Peyer's patch (tissue), 4 donors: ENCODE results near the gene OR10K1. TPM values are rescaled to one million over a fixed set of nuclear protein-coding genes. Genes with fewer than 3 reads are reported as not detected.
A peak's percentile ranks its signal among the peaks of the same experiment; 100 is the strongest.

Experiments
- DNase-seq, 3 donors: peaks; one replicate each; pipeline ENCODE4 v3.0.0-alpha.2; 2017 to 2019
- H3K27ac ChIP-seq, 4 donors: fragments of 200-600 bp; sonication (generic); one replicate each; pipeline ENCODE4 v1.5.1; 2016 to 2019
- H3K27me3 ChIP-seq, 2 donors: fragments of 200-600 bp; sonication (generic); one replicate each; pipeline ENCODE4 v1.5.1; 2019
- H3K36me3 ChIP-seq, 3 donors: fragments of 200-600 bp; sonication (generic); one replicate each; pipeline ENCODE4 v1.5.1; 2016 to 2019
- H3K4me1 ChIP-seq, 4 donors: fragments of 200-600 bp; sonication (generic); one replicate each; pipeline ENCODE4 v1.5.1; 2016 to 2019
- H3K4me3 ChIP-seq, 4 donors: fragments of 200-600 bp; sonication (generic); 1 replicate in 3 of 4; 2 replicates in 1 of 4; pipeline ENCODE4 v1.5.1; 2016 to 2019; ENCODE audit warnings: mild to moderate bottlenecking in 1 of 4
- H3K9me3 ChIP-seq, 4 donors: fragments of 200-600 bp; sonication (generic); one replicate each; pipeline ENCODE4 v1.5.1; 2016 to 2019; ENCODE audit warnings: mild to moderate bottlenecking in 1 of 4
- CTCF ChIP-seq, 6 experiments: fragments of 450-650 bp in 4 of 6; fragments of 200-600 bp in 2 of 6; sonication (generic) in 1 of 6; IDR thresholded peaks; one replicate each; pipeline ENCODE4 v1.5.1; 2017 to 2019; ENCODE audit warnings: antibody characterized with exemption in 6 of 6, mild to moderate bottlenecking in 3 of 6, moderate library complexity in 1 of 6
- POLR2A ChIP-seq, 2 donors: fragments of 450-650 bp; IDR thresholded peaks; one replicate each; pipeline ENCODE4 v1.5.1; 2017; ENCODE audit warnings: antibody characterized with exemption in 2 of 2, mild to moderate bottlenecking in 2 of 2, moderate library complexity in 2 of 2
- total RNA-seq, 4 donors: library from RNA; depleted of rRNA; stranded (reverse); fragments of >200 nt; gene quantifications; one replicate each; pipeline ENCODE4 v1.1.0, GENCODE V29; 2016

The OR10K1 gene
- total RNA-seq, 4 donors from 2014 or later: not detected

GRCh38 chr1:158506369-158506987, 44.8 kb downstream of the OR10K1 start:
- Histone ChIP-seq H3K9me3 (no peaks in the 10 kb centered on the region), H3K27ac (no peak overlapping the region), H3K27me3 (no peaks in the 10 kb centered on the region), H3K4me3 (no peak overlapping the region), H3K4me1 (no peaks in the 10 kb centered on the region), H3K36me3 (no peaks in the 10 kb centered on the region)
- TF ChIP-seq CTCF (IDR thresholded peaks at IDR 0.05) (peak in 4 of 6 experiments; percentile 27 to 48 (median 33)), POLR2A (IDR thresholded peaks at IDR 0.05) (no peak)
- peak in 2 of 3 donors; percentile 47 to 63 for DNase-seq

- Histone ChIP-seq H3K4me1 (no peaks in the 10 kb centered on the region), H3K27ac (no peak overlapping the region), H3K4me3 (no peak overlapping the region), H3K27me3 (no peaks in the 10 kb centered on the region), H3K36me3 (no peaks in the 10 kb centered on the region), H3K9me3 (no peaks in the 10 kb centered on the region)
- no peak for TF ChIP-seq POLR2A (IDR thresholded peaks at IDR 0.05)
- no peak for TF ChIP-seq CTCF (IDR thresholded peaks at IDR 0.05)
- no peak for DNase-seq
These were observed 45.9 kb downstream of the OR10K1 start for GRCh38 chr1:158507511-158507910.

GRCh38 chr1:158509471-158510156, 48.0 kb downstream of the OR10K1 start:
- TF ChIP-seq CTCF (IDR thresholded peaks at IDR 0.05) (no peak), POLR2A (IDR thresholded peaks at IDR 0.05) (no peak)
- DNase-seq: no peak
- H3K27ac ChIP-seq: no peak overlapping the region
- H3K27me3 ChIP-seq: no peaks in the 10 kb centered on the region
- no peak overlapping the region for H3K4me3 ChIP-seq
- H3K9me3 ChIP-seq: no peaks in the 10 kb centered on the region
- no peaks in the 10 kb centered on the region for H3K36me3 ChIP-seq
- no peaks in the 10 kb centered on the region for H3K4me1 ChIP-seq

GRCh38 chr1:158516966-158517365, 55.3 kb downstream of the OR10K1 start:
- no peaks in the 10 kb centered on the region for H3K4me1 ChIP-seq
- no peak overlapping the region for H3K27ac ChIP-seq
- H3K27me3 ChIP-seq: no peaks in the 10 kb centered on the region
- H3K36me3 ChIP-seq: no peaks in the 10 kb centered on the region
- no peak overlapping the region for H3K4me3 ChIP-seq
- H3K9me3 ChIP-seq: no peaks in the 10 kb centered on the region
- no peak for DNase-seq
- TF ChIP-seq CTCF (IDR thresholded peaks at IDR 0.05) (no peak), POLR2A (IDR thresholded peaks at IDR 0.05) (no peak)

Other genes with a start within 250 kb of the OR10K1 start
- gene CD1A, start 207.4 kb upstream of the OR10K1 start, total RNA-seq: not detected
- gene CD1C, start 171.9 kb upstream of the OR10K1 start, total RNA-seq: 10 to 100 TPM in 1 of 4 donors, 1 to 10 TPM in 1, not detected in 2; 1.3 to 15.7 TPM
- not detected for gene CD1B, start 130.3 kb upstream of the OR10K1 start, total RNA-seq
- gene CD1E, start 107.9 kb upstream of the OR10K1 start, total RNA-seq: not detected
- gene OR10T2, start 62.4 kb upstream of the OR10K1 start, total RNA-seq: not detected
- gene OR10K2, start 35.6 kb upstream of the OR10K1 start, total RNA-seq: not detected
- gene OR10R2, start 10.4 kb downstream of the OR10K1 start, total RNA-seq: not detected
- not detected for gene OR6Y1, start 92.6 kb downstream of the OR10K1 start, total RNA-seq
- gene OR6P1, start 108.7 kb downstream of the OR10K1 start, total RNA-seq: not detected
- gene OR10X1, start 118.1 kb downstream of the OR10K1 start, total RNA-seq: not detected
- gene OR10Z1, start 143.4 kb downstream of the OR10K1 start, total RNA-seq: not detected
- not detected for gene SPTA1, start 224.9 kb downstream of the OR10K1 start, total RNA-seq
- not detected for gene OR6K2, start 238.8 kb downstream of the OR10K1 start, total RNA-seq